ENCODE measurements around the gene NPEPL1.

- TF ChIP-seq TAF1 (IDR thresholded peaks at IDR 0.05; ENCODE audit: borderline replicate concordance, insufficient read depth, low read length): no peak
- TF ChIP-seq POLR2AphosphoS5 (IDR thresholded peaks at IDR 0.05; ENCODE audit: low read depth, low read length): no peak
- TF ChIP-seq, protein P1, sequence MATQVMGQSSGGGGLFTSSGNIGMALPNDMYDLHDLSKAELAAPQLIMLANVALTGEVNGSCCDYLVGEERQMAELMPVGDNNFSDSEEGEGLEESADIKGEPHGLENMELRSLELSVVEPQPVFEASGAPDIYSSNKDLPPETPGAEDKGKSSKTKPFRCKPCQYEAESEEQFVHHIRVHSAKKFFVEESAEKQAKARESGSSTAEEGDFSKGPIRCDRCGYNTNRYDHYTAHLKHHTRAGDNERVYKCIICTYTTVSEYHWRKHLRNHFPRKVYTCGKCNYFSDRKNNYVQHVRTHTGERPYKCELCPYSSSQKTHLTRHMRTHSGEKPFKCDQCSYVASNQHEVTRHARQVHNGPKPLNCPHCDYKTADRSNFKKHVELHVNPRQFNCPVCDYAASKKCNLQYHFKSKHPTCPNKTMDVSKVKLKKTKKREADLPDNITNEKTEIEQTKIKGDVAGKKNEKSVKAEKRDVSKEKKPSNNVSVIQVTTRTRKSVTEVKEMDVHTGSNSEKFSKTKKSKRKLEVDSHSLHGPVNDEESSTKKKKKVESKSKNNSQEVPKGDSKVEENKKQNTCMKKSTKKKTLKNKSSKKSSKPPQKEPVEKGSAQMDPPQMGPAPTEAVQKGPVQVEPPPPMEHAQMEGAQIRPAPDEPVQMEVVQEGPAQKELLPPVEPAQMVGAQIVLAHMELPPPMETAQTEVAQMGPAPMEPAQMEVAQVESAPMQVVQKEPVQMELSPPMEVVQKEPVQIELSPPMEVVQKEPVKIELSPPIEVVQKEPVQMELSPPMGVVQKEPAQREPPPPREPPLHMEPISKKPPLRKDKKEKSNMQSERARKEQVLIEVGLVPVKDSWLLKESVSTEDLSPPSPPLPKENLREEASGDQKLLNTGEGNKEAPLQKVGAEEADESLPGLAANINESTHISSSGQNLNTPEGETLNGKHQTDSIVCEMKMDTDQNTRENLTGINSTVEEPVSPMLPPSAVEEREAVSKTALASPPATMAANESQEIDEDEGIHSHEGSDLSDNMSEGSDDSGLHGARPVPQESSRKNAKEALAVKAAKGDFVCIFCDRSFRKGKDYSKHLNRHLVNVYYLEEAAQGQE (IDR thresholded peaks at IDR 0.05; ENCODE audit: insufficient read depth in 1 of 2, low read depth in 2 of 2, low read length in 2 of 2): no peak
- TF ChIP-seq SIN3A (IDR thresholded peaks at IDR 0.05; ENCODE audit: borderline replicate concordance, insufficient read depth, low read length): no peak
- no peak for TF ChIP-seq FOXP2 (optimal IDR thresholded peaks at IDR 0.05; ENCODE audit: borderline replicate concordance, extremely low read depth, extremely low read length, insufficient read depth)
Observed at GRCh38 chr20:58745391-58745790, 52.8 kb downstream of the NPEPL1 start.

All from PFSK-1 (cell line).